Fibroblast of skin of scalp (primary cell): Measurements from ENCODE around the gene TMEM147.

ENCODE experiments used
- DNase-seq: peaks from one replicate; pipeline ENCODE4 v3.0.0-alpha.2; 2013

TMEM147 gene

GRCh38 chr19:35549174-35549788 lies 3.9 kb downstream of the TMEM147 start:
- DNase-seq = peak; percentile 69

GRCh38 chr19:35549879-35550523 lies 4.6 kb downstream of the TMEM147 start:
- no peak for DNase-seq

GRCh38 chr19:35551091-35551810 lies 5.8 kb downstream of the TMEM147 start:
- DNase-seq = no peak

GRCh38 chr19:35552534-35553384 lies 7.3 kb downstream of the TMEM147 start:
- no peak for DNase-seq

GRCh38 chr19:35553385-35554000 lies 8.1 kb downstream of the TMEM147 start:
- no peak for DNase-seq

GRCh38 chr19:35554076-35554475 lies 8.7 kb downstream of the TMEM147 start:
- DNase-seq = no peak

GRCh38 chr19:35555301-35556005 lies 10.0 kb downstream of the TMEM147 start:
- DNase-seq = peak; percentile 32

- DNase-seq = no peak
Observed at GRCh38 chr19:35556025-35556590, 10.7 kb downstream of the TMEM147 start.

GRCh38 chr19:35556846-35557538 lies 11.6 kb downstream of the TMEM147 start:
- DNase-seq = no peak

GRCh38 chr19:35557539-35558399 lies 12.3 kb downstream of the TMEM147 start:
- peak; percentile 58 for DNase-seq

GRCh38 chr19:35558400-35559280 lies 13.2 kb downstream of the TMEM147 start:
- DNase-seq = no peak

- no peak for DNase-seq
Observed at GRCh38 chr19:35559281-35559659, 13.8 kb downstream of the TMEM147 start.

GRCh38 chr19:35559781-35560180 lies 14.4 kb downstream of the TMEM147 start:
- DNase-seq = no peak

- DNase-seq = no peak
Observed at GRCh38 chr19:35560271-35560670, 14.8 kb downstream of the TMEM147 start.

- no peak for DNase-seq
Observed at GRCh38 chr19:35560677-35561076, 15.3 kb downstream of the TMEM147 start.

- DNase-seq = no peak
Observed at GRCh38 chr19:35561436-35561835, 16.0 kb downstream of the TMEM147 start.

- no peak for DNase-seq
Observed at GRCh38 chr19:35562336-35562735, 16.9 kb downstream of the TMEM147 start.

- DNase-seq = no peak
Observed at GRCh38 chr19:35562776-35563175, 17.4 kb downstream of the TMEM147 start.
